ENCODE results near the gene UROC1. TPM values are rescaled to one million over a fixed set of nuclear protein-coding genes. Genes with fewer than 3 reads are reported as not detected.

Gene UROC1
- total RNA-seq, 2 donors from 2014 or later = 0.17 TPM; not detected in 1

DNA sequence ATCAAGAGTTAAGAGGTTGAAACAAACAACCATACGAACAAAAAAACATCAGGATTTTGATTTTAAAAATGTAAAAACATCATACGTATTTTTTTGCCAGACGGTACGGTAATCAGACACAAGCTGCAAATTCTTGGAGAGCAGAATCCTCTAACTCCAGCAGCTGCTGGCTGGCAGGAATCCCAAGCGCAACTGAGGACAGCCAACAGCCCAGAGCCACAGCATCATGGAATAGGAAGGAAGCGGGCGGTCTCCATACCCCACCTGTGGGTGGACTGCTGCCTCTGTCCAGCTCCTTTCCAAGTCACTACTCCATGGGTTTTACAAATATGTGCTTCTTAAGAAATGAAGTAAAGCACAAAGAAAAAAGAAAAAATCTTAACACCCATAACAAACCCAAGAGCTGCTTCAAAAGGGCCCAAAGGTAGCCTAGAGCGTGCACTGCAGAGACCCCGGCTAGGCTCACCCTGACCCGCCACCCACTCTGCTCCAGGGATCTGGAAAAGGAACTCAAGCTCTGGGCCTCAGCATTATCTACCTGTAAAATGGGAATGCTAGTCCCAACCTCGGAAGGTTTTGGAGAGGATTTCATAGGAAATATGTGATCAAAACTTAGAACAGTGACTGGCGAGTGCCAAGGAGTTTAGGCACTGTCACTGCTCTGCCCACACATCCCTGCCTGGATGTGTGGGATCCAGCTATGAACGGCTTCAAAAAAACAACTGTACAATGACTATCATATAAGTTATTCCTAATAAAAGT lies 75.3 kb downstream of the UROC1 start:
- TF ChIP-seq, protein P1, sequence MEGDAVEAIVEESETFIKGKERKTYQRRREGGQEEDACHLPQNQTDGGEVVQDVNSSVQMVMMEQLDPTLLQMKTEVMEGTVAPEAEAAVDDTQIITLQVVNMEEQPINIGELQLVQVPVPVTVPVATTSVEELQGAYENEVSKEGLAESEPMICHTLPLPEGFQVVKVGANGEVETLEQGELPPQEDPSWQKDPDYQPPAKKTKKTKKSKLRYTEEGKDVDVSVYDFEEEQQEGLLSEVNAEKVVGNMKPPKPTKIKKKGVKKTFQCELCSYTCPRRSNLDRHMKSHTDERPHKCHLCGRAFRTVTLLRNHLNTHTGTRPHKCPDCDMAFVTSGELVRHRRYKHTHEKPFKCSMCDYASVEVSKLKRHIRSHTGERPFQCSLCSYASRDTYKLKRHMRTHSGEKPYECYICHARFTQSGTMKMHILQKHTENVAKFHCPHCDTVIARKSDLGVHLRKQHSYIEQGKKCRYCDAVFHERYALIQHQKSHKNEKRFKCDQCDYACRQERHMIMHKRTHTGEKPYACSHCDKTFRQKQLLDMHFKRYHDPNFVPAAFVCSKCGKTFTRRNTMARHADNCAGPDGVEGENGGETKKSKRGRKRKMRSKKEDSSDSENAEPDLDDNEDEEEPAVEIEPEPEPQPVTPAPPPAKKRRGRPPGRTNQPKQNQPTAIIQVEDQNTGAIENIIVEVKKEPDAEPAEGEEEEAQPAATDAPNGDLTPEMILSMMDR (IDR thresholded peaks at IDR 0.05) = no peak
- no peak for TF ChIP-seq POLR2A (IDR thresholded peaks at IDR 0.05)
- no peak for TF ChIP-seq POLR2AphosphoS5 (IDR thresholded peaks at IDR 0.05)
- no peak for DNase-seq (ENCODE audit: low spot score)
- Histone ChIP-seq H3K9me3 (no peaks in the 10 kb centered on the region), H3K4me3 (no peak overlapping the region), H3K27me3 (replicated peaks; ENCODE audit: insufficient read depth) (no peaks in the 10 kb centered on the region), H3K36me3 (no peaks in the 10 kb centered on the region), H3K4me1 (replicated peaks) (no peaks in the 10 kb centered on the region), H3K27ac (no peak overlapping the region)
- intact Hi-C loops (cut with DNase I) = no loop called here
- 81% methylated on average over 13 of the region's 13 CpGs for WGBS

DNA sequence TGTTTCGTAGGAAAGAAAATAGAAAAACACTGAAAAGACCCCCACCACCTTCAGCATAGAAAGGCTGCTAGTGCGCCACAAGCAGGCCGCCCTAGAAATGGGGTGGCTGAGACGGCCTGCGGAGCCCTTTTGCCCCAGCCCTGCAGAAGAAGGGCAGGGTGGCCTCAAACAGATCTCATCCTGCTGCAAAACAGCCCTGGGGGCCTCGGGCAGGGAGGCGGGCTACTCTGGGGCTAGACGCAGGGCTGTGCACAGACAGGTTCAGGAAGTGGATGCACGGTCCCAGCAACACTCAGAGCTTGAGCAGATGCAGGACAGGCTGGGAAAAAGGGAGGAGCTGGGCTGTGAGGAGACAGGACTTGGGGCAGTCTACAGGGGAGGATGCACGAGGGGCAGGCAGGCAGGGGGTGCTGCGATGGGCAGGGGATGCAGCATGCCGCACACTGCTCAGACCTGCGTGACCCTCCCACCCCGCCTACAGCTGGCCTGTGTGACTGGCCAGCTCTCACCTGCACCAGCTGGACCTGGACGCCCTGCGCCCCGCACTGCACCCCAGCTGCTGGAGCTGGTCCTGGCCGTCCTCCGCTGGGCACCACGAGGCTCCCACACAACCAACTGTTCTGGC lies 76.2 kb downstream of the UROC1 start:
- H3K4me3 ChIP-seq = no peak overlapping the region
- DNase-seq (ENCODE audit: low spot score) = no peak
- no peaks in the 10 kb centered on the region for H3K4me1 ChIP-seq (replicated peaks)
- TF ChIP-seq POLR2A (IDR thresholded peaks at IDR 0.05) (no peak), POLR2AphosphoS5 (IDR thresholded peaks at IDR 0.05) (no peak)
- TF ChIP-seq, protein P1 (IDR thresholded peaks at IDR 0.05) = no peak
- no peaks in the 10 kb centered on the region for H3K9me3 ChIP-seq
- no peak overlapping the region for H3K27ac ChIP-seq
- intact Hi-C loops (cut with DNase I) = no loop called here
- WGBS = 83% methylated on average over 19 of the region's 20 CpGs
- no peaks in the 10 kb centered on the region for H3K36me3 ChIP-seq
- H3K27me3 ChIP-seq (replicated peaks; ENCODE audit: insufficient read depth) = no peaks in the 10 kb centered on the region

DNA sequence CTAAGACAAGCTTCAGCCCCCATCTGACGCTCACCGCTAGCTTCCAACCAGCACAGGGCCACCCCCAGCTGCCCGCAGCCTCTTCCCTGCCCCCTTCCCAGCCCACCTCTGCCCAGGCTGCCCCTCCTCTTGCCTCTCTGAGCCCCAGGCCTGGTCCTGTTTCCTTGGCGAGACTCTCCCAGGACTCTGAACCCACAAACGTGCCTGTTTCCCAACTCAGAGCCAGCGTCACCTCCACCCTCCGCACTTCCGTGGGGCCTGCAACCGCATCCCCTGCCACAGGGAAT lies 76.9 kb downstream of the UROC1 start:
- H3K4me1 ChIP-seq (replicated peaks) = no peaks in the 10 kb centered on the region
- WGBS = 83% methylated on average over 9 of the region's 9 CpGs
- H3K4me3 ChIP-seq = no peak overlapping the region
- no peak for DNase-seq (ENCODE audit: low spot score)
- TF ChIP-seq POLR2A (IDR thresholded peaks at IDR 0.05) (no peak), POLR2AphosphoS5 (IDR thresholded peaks at IDR 0.05) (no peak)
- TF ChIP-seq, protein P1 (IDR thresholded peaks at IDR 0.05) = no peak
- H3K36me3 ChIP-seq = no peaks in the 10 kb centered on the region
- H3K27me3 ChIP-seq (replicated peaks; ENCODE audit: insufficient read depth) = no peaks in the 10 kb centered on the region
- H3K9me3 ChIP-seq = no peaks in the 10 kb centered on the region
- H3K27ac ChIP-seq = no peak overlapping the region
- intact Hi-C loops (cut with DNase I) = no loop called here

DNA sequence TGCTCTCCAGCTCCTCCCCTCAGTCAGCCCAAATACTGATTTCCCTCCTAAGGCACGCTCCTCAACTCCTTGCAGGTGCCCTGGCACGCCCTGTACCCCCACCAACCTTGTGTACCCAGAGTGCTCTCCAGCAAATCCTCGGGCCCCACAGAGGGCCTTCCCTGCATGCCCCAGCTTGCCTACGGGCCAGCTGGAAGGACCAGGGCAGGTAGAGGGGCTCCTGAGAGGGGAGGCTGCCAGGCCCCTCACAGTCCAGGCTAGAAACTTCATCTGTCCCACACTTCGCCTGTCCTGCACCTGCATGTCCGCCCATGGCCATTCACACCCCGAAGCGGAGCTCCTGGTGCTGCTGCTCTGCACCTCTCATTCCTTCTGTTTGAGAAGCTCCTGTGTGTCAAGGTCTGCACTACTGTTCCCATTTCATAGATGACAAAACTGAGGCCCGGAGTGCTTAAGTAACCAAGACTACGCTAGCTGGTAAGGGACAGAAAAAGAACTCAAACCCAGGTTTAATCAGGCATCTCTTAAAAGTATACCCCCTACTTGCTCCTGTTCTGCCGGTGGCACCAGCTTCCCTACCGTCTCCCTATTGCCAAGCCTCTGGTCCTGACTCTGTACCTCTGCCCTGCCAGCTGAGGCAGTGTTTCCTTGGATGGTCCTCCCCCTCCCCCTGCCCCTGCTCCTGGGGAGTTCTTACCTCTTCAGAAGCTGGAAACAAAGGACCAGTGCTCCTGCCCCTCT lies 77.4 kb downstream of the UROC1 start:
- no peaks in the 10 kb centered on the region for H3K27me3 ChIP-seq (replicated peaks; ENCODE audit: insufficient read depth)
- H3K9me3 ChIP-seq = no peaks in the 10 kb centered on the region
- H3K4me1 ChIP-seq (replicated peaks) = no peaks in the 10 kb centered on the region
- no peak overlapping the region for H3K4me3 ChIP-seq
- intact Hi-C loops (cut with DNase I) = no loop called here
- no peak overlapping the region for H3K27ac ChIP-seq
- TF ChIP-seq POLR2A (IDR thresholded peaks at IDR 0.05) (no peak), POLR2AphosphoS5 (IDR thresholded peaks at IDR 0.05) (no peak)
- TF ChIP-seq, protein P1 (IDR thresholded peaks at IDR 0.05) = no peak
- WGBS = 74% methylated on average over 12 of the region's 12 CpGs
- H3K36me3 ChIP-seq = no peaks in the 10 kb centered on the region
- DNase-seq (ENCODE audit: low spot score) = no peak

Measured in prostate gland (tissue), 2 donors.